RKO (cell line): ENCODE measurements around the gene RARS2.
"Not testable (repeated sequence)": the region's sequence is repeated elsewhere in the genome, so short reads cannot be mapped to it uniquely, and the experiment has no call there.

ENCODE experiments used
- DNase-seq: peaks from one replicate; pipeline ENCODE4 v3.0.0-alpha.2; 2016; ENCODE audit warnings: low spot score

The RARS2 gene

DNA sequence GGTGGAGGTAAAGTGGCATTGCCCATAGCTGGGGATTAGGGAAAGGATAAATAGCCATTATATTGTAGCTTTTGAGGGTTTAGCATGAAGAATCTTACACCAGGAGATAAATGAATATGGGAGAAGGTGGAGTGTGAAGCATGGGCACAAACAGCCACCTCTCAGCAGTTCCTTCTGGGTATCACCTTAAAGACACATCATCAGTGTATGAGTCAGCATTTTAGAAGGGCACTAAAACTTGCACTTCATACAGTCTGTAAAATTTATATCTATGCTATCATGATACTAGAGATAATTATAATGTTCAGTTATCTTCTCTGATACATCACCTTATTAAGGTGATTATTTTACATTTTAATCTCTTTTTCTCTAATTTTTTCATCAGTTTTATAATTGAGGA, 91.7 kb downstream of the RARS2 start:
- DNase-seq, result no peak

DNA sequence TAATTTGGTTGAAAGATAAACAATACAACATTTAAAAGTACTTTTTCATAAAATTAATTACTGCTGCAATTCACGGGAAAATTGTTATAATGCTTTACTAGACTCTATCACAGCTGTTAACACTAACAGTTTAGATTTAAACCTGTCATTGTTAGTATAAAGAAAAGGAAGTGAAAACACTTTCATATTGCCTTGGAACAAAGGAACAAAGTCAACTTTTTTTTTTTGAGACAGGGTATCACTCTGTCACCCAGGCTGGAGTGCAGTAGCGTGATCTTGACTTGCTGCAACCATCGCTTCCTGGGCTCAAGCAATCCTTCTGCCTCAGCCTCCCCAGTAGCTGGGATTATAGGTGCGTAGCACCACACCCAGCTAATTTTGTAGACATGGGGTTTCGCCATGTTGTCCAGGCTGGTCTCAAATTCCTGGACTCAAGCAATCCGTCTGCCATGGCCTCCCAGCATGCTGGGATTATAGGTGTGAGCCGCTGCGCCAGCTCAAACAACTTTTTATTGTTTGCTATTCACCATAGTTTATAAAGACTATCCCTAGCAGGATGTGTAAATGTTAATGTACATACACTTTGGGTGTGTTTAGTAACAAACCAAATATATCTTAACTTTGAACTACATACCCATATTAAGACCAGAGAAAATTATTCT, 94.9 kb downstream of the RARS2 start:
- DNase-seq, result no peak

DNA sequence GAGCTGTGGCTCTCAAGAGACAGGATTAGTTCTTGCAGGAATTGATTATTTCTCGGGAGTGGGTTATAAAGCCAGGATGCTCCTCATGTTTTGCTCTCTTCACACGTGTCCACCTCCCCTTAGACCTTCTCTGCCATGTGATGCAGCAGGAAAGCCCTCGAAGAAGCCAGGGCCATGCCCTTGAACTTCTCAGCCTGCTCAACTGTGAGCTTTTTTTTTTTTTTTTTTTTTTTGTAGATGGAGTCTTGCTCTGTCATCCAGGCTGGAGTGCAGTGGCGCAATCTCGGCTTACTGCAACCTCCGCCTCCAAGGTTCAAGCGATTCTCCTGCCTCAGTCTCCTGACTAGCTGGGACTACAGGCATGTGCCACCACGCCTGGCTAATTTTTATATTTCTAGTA, 100.5 kb downstream of the RARS2 start:
- not testable (repeated sequence) for DNase-seq

DNA sequence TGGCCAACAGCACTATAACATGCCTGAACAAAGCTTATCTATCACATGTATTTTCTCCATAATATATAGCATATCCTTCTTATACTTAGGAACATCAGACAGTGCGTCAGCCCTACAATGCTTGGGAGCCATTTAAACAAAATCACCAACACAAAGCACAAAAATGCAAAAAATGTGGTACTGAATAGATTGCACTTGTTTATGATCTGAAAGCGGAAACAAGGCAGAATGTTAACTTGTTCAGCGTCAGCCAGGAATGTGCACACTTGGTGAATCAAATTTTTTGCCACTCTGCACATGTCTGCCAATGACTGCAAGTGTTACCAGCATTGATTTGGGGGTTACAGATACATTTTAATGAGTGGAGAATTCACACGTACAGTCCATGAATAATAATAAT, 102.2 kb downstream of the RARS2 start:
- DNase-seq, result no peak

DNA sequence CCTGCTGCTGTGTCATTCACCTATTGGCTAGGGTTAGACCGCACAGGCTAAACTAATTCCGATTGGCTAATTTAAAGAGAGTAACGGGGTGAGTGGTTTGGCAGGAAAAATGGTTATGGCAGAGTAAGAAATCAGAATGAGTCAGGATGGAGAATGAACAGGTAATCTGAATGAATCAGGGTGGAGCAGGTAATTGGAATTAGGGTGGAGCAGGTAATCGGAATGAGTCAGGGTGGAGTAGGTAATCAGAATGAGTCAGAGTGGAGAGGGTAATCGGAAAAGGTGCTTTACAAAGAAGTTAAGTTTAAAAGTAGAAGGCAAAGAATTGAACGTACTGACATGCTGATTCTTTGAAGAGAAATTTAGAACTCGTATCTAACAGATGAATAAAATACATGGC, 105.3 kb downstream of the RARS2 start:
- DNase-seq, result no peak

DNA sequence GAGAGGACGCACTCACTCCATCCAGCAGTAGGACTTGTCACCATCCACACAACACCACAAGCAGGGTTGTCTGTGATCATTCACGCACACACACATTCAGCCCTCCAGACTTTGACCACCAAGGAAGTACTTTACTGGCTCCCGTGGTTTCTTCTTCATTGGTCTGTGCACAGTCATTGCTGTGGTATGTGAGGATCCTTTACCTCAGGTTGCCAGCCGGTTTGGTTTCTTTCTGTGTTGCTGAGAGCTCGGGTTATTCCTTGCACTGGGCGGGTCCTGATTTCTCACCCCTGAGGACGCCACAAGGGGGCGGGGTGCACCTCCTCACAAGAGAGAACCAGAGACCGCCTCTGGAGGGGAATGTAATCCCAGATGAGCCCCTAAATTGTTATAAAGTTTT, 105.9 kb downstream of the RARS2 start:
- no peak for DNase-seq

DNA sequence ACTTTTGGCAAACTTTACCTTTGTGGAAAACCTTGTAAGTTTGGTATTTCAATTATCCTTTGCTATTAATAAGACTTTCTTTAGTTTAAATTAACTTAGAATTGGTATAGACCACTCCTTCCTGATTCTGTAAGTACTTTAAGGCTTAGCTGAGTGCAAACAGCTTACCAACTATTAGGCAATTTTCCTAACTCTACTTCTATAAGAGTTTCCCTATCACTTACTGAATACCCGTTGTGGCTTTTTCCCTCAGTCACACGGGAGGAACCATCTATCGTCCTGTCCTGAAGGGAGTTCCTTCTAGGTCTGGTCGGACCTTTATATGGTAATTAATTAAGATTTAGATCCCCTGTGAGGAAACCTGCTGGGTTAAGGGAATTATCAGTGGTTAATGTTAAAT, 107.4 kb downstream of the RARS2 start:
- no peak for DNase-seq

DNA sequence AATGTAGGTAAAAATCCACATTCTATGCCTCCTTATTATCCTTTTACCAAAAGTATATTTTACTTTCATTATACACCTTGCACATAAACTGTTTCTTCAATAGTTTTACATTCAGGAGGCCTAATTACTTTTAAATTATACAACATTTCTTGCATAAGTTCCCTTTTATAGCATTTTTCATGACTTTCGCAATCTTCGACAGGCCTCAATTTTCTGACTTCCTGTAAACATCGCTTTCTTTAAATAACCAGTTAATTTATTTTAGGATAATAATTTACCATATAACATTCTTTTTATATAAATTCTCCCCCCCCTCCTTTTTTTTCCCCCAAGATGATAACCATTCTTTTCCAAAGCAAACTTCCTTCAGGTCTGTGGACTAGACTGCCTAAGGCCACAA, 107.9 kb downstream of the RARS2 start:
- no peak for DNase-seq

DNA sequence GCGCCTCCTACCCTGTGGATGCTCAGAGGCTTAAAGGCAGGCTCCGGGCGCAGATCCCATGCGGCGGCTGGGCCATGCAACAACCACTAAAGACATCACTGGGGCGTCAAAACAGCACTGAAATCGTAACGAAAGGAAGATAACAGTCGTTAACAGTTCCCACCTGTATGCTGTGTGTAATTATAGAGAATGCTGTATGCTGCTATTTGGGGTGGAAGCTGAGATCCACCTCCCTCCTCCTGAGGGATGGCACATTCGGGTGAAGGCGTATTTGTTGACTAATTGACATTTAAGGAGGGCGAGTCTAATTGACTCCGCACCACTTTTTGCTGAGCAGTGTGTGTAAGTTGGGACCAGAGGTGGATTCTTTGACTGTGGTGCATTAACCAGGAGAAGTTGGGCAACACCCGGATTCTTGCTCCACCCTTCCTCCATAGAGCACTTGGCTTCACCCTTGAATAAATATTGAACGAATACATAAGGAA, 116.3 kb downstream of the RARS2 start:
- DNase-seq, result peak; percentile 66

DNA sequence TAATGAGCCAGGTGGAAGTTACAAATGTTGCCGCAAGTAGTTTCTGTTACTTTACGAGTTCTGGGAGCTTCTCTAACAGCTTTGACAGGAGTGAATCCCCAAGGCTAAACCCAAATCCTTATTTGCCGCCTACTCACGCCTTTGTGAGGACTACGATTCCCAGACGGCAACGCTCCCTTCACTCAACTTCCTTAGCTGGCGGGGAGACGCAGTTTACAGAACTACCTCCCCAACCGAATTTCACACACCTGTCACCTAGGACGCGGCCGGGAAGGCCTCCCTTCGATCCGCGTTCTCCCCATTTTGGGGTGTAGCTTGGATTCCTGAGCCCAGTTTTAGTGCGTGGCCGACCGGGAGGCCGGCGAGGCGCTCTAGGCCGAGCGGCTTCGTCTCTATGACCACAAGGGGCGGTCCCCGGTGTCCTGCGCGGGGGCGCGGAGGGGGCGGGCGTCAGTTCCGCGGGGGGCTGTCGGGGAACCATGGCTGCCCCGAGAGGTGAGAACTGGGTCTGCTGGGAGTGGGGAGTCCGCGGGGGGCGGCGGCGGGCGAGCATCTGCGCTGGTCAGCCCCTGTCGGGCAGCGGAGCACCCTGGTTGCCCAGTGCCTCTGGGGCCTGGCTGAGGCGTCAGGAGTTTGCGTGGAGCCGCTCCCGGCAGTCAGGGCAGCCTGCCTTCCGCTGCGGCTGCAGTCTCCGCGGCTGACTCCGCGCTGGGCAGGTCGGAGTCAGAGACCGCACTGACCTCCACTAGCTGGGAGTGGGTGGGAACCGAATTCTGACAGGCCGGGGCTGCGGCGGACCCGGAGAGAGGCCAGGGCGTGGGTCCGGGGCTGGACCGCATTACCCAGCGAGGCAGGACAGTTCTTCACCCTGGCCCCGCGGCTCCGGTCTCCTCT, 117.0 kb downstream of the RARS2 start, which contains the start of gene SLC35A1:
Gene SLC35A1, plus strand, starts transcription at position 450 of the 894 bp plus-strand sequence. Its CDS starts 30 bp downstream, at position 480.
- DNase-seq, result peak; percentile 85

DNA sequence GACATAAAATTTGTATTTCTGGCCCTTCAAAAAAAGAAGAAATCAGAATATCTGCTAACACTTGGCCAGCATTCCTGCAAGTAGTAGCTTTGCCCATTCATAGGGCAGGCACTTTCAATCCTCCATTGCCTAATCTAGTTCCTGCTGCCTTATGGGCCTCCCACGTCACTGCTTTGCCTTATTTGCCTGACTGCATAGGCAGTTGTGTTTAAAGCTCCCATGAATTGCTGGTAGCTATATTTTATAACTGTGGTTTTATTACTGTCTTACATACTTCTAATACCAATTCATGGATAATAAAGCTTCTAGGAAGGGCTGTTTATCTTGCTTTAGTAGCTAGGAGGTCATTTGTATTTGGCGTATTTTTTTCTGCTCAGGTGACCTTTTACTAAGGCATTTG, 124.7 kb downstream of the RARS2 start:
- no peak for DNase-seq
